GDM1 (cell line): ENCODE data around the gene APOL2.
"Not testable (repeated sequence)": the region's sequence is repeated elsewhere in the genome, so short reads cannot be mapped to it uniquely, and the experiment has no call there.

Experiments
- DNase-seq: peaks from one replicate; lab custom pipeline; 2025; lab: John Stamatoyannopoulos, UW

The APOL2 gene

GRCh38 chr22:36243986-36244385 is 4.7 kb upstream of the APOL2 start:
- DNase-seq, result no peak

GRCh38 chr22:36239150-36239400 is 252 bp downstream of the APOL2 start:
- no peak for DNase-seq

GRCh38 chr22:36238373-36239149 is 766 bp downstream of the APOL2 start:
- no peak for DNase-seq

GRCh38 chr22:36237462-36238372 is 1.6 kb downstream of the APOL2 start:
- no peak for DNase-seq

GRCh38 chr22:36236388-36237319 is 2.7 kb downstream of the APOL2 start:
- DNase-seq, result no peak

GRCh38 chr22:36235585-36235984 is 3.7 kb downstream of the APOL2 start:
- DNase-seq, result no peak

GRCh38 chr22:36234919-36235318 is 4.4 kb downstream of the APOL2 start:
- no peak for DNase-seq

- no peak for DNase-seq
Measured at GRCh38 chr22:36234213-36234612, 5.1 kb downstream of the APOL2 start.

- DNase-seq, result no peak
Measured at GRCh38 chr22:36233796-36234195, 5.5 kb downstream of the APOL2 start.

- no peak for DNase-seq
Measured at GRCh38 chr22:36232715-36233401, 6.5 kb downstream of the APOL2 start.

GRCh38 chr22:36231051-36231450 is 8.3 kb downstream of the APOL2 start:
- DNase-seq, result not testable (repeated sequence)

GRCh38 chr22:36229649-36230048 is 9.7 kb downstream of the APOL2 start:
- not testable (repeated sequence) for DNase-seq

- DNase-seq, result no peak
Measured at GRCh38 chr22:36228944-36229343, 10.4 kb downstream of the APOL2 start.

GRCh38 chr22:36228369-36228768 is 11.0 kb downstream of the APOL2 start:
- not testable (repeated sequence) for DNase-seq

- DNase-seq, result no peak
Measured at GRCh38 chr22:36227806-36228205, 11.5 kb downstream of the APOL2 start.

GRCh38 chr22:36227396-36227795 is 11.9 kb downstream of the APOL2 start:
- no peak for DNase-seq

GRCh38 chr22:36226189-36226588 is 13.1 kb downstream of the APOL2 start:
- no peak for DNase-seq

GRCh38 chr22:36225333-36225922 is 13.9 kb downstream of the APOL2 start:
- DNase-seq, result no peak

GRCh38 chr22:36224245-36224644 is 15.1 kb downstream of the APOL2 start:
- DNase-seq, result no peak

GRCh38 chr22:36223504-36223903 is 15.8 kb downstream of the APOL2 start:
- DNase-seq, result no peak

GRCh38 chr22:36222887-36223450 is 16.4 kb downstream of the APOL2 start:
- no peak for DNase-seq
